A549 (cell line): ENCODE data around the gene SLC27A2.

Experiments used
- CTCF ChIP-seq: fragments of >200 bp; sonication (Bioruptor Twin); formaldehyde crosslinking; IDR thresholded peaks from 3 replicates; pipeline ENCODE4 v1.5.1; 2016
- MAZ ChIP-seq: fragments of 150-350 bp; IDR thresholded peaks from 2 replicates; pipeline ENCODE4 v1.6.1; 2014; ENCODE audit warnings: antibody characterized with exemption, low read depth, low read length, borderline replicate concordance

- TF ChIP-seq CTCF (no peak), MAZ (no peak)
Observed at GRCh38 chr15:50228866-50229265, 46.9 kb downstream of the SLC27A2 start.
